GM23338 (cell line): ENCODE measurements around the gene NOVA2. TPM values are rescaled to one million over a fixed set of nuclear protein-coding genes. Genes with fewer than 3 reads are reported as not detected.

Experiments used
- EZH2 ChIP-seq: fragments of 200-600 bp; sonication (generic); IDR thresholded peaks from one replicate; pipeline ENCODE4 v1.8.0; 2017; ENCODE audit warnings: antibody characterized with exemption, mild to moderate bottlenecking, low read depth; ENCODE audit not compliant: unreplicated experiment
- STAT1 ChIP-seq: IDR thresholded peaks from one replicate; pipeline ENCODE4 v1.6.1; 2016; ENCODE audit warnings: antibody characterized with exemption; ENCODE audit not compliant: unreplicated experiment
- ZNF114 ChIP-seq: fragments of 250-450 bp; sonication (Bioruptor Pico); IDR thresholded peaks from 2 replicates; pipeline ENCODE4 v1.5.0; 2020; ENCODE audit warnings: mild to moderate bottlenecking, moderate library complexity
- polyA plus RNA-seq: library from polyadenylated mRNA; unstranded; fragments of >200 nt; fragmentation: Nextera tagmentation; extraction: Ambion mirVana; gene quantifications from 2 replicates; pipeline ENCODE4 v1.2.1, GENCODE V29; 2016
- total RNA-seq: library from RNA; depleted of rRNA; stranded (reverse); fragments of >200 nt; shearing (Covaris generic); gene quantifications from 2 replicates; pipeline ENCODE4 v1.2.3, GENCODE V29; 2014
- TF ChIP-seq, protein P1 (sequence below), 2 experiments: fragments of 200-600 bp in 1 of 2; sonication (generic) in 1 of 2; conservative IDR thresholded peaks; 2 replicates each; pipeline versions ENCODE4 v1.5.1 to v1.6.1; 2016 to 2017; ENCODE audit warnings: antibody characterized with exemption in 2 of 2, low read depth in 2 of 2, mild to moderate bottlenecking in 2 of 2, moderate library complexity in 1 of 2
- TF ChIP-seq, protein P2 (sequence below): fragments of 250-450 bp; sonication (Bioruptor Pico); IDR thresholded peaks from 2 replicates; pipeline ENCODE4 v1.5.0; 2020; ENCODE audit warnings: mild to moderate bottlenecking, moderate library complexity

NOVA2 gene
- total and polyA plus RNA-seq, 2 experiments from 2014 or later: 5.1 to 13.7 TPM

DNA sequence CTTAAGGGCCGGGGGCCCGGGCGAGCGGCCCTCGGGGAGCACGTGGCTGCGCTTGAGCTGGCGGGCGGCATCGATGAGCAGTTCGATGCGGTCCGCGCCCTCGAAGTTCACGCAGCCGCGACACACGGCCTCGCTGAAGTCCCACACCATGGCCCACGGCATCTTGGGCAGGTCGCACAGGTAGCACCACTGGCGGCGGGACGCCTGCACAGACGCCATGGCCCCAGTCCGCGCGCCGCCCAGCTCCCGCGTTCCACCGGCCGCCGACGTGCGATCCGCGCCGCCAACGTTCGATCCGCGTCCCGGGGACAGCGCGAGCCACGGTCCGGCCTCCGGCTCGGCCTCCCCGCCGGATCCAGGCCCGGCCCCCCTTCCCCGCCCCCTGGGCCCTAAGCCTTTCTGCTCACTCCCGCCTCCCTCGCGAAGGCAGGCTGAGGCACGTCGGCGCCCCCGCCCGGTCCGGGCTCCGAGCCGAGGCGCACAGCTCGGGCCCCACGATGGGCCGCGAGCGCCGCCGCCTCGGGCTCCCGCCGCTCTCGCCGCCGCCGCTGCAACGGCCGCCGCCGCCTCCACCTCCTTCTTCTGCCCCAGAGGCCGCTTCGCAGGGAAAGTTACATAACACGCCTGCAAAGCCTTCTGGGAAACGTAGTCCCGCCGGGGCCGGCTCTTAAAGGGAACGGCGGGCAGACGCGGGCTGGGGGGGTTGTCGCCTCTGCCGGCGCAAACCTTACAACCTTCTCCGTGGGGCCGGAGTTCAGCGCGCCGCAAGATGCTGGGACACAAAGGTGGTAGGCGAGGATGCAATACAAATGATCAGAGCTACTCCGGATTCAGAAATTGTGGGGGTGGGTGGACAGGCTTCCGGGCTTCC is 87.9 kb downstream of the NOVA2 start, which contains the start of gene IRF2BP1 (continued):
- TF ChIP-seq, protein P1, sequence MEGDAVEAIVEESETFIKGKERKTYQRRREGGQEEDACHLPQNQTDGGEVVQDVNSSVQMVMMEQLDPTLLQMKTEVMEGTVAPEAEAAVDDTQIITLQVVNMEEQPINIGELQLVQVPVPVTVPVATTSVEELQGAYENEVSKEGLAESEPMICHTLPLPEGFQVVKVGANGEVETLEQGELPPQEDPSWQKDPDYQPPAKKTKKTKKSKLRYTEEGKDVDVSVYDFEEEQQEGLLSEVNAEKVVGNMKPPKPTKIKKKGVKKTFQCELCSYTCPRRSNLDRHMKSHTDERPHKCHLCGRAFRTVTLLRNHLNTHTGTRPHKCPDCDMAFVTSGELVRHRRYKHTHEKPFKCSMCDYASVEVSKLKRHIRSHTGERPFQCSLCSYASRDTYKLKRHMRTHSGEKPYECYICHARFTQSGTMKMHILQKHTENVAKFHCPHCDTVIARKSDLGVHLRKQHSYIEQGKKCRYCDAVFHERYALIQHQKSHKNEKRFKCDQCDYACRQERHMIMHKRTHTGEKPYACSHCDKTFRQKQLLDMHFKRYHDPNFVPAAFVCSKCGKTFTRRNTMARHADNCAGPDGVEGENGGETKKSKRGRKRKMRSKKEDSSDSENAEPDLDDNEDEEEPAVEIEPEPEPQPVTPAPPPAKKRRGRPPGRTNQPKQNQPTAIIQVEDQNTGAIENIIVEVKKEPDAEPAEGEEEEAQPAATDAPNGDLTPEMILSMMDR (conservative IDR thresholded peaks at IDR 0.05; ENCODE audit: low read depth in 2 of 2): no peak
- TF ChIP-seq EZH2 (no peak), STAT1 (no peak), ZNF114 (no peak)
- TF ChIP-seq, protein P2, sequence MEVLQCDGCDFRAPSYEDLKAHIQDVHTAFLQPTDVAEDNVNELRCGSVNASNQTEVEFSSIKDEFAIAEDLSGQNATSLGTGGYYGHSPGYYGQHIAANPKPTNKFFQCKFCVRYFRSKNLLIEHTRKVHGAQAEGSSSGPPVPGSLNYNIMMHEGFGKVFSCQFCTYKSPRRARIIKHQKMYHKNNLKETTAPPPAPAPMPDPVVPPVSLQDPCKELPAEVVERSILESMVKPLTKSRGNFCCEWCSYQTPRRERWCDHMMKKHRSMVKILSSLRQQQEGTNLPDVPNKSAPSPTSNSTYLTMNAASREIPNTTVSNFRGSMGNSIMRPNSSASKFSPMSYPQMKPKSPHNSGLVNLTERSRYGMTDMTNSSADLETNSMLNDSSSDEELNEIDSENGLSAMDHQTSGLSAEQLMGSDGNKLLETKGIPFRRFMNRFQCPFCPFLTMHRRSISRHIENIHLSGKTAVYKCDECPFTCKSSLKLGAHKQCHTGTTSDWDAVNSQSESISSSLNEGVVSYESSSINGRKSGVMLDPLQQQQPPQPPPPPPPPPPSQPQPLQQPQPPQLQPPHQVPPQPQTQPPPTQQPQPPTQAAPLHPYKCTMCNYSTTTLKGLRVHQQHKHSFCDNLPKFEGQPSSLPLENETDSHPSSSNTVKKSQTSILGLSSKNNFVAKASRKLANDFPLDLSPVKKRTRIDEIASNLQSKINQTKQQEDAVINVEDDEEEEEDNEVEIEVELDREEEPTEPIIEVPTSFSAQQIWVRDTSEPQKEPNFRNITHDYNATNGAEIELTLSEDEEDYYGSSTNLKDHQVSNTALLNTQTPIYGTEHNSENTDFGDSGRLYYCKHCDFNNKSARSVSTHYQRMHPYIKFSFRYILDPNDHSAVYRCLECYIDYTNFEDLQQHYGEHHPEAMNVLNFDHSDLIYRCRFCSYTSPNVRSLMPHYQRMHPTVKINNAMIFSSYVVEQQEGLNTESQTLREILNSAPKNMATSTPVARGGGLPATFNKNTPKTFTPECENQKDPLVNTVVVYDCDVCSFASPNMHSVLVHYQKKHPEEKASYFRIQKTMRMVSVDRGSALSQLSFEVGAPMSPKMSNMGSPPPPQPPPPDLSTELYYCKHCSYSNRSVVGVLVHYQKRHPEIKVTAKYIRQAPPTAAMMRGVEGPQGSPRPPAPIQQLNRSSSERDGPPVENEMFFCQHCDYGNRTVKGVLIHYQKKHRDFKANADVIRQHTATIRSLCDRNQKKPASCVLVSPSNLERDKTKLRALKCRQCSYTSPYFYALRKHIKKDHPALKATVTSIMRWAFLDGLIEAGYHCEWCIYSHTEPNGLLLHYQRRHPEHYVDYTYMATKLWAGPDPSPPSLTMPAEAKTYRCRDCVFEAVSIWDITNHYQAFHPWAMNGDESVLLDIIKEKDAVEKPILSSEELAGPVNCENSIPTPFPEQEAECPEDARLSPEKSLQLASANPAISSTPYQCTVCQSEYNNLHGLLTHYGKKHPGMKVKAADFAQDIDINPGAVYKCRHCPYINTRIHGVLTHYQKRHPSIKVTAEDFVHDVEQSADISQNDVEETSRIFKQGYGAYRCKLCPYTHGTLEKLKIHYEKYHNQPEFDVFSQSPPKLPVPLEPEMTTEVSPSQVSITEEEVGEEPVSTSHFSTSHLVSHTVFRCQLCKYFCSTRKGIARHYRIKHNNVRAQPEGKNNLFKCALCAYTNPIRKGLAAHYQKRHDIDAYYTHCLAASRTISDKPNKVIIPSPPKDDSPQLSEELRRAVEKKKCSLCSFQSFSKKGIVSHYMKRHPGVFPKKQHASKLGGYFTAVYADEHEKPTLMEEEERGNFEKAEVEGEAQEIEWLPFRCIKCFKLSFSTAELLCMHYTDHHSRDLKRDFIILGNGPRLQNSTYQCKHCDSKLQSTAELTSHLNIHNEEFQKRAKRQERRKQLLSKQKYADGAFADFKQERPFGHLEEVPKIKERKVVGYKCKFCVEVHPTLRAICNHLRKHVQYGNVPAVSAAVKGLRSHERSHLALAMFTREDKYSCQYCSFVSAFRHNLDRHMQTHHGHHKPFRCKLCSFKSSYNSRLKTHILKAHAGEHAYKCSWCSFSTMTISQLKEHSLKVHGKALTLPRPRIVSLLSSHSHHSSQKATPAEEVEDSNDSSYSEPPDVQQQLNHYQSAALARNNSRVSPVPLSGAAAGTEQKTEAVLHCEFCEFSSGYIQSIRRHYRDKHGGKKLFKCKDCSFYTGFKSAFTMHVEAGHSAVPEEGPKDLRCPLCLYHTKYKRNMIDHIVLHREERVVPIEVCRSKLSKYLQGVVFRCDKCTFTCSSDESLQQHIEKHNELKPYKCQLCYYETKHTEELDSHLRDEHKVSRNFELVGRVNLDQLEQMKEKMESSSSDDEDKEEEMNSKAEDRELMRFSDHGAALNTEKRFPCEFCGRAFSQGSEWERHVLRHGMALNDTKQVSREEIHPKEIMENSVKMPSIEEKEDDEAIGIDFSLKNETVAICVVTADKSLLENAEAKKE (CRISPR knock-in tag): no peak
